Choroid plexus epithelial cell (primary cell): ENCODE measurements around the gene QRSL1.
A peak's percentile ranks its signal among the peaks of the same experiment; 100 is the strongest.
"Not testable (repeated sequence)": the region's sequence is repeated elsewhere in the genome, so short reads cannot be mapped to it uniquely, and the experiment has no call there.

Experiments
- DNase-seq: peaks from one replicate; pipeline ENCODE4 v3.0.0-alpha.2; 2010; ENCODE audit warnings: low read depth
- H3K4me3 ChIP-seq: 2 replicates; pipeline ENCODE4 v1.5.1; 2011; ENCODE audit warnings: low read depth, mild to moderate bottlenecking, control low read depth, low read length, moderate library complexity
- CTCF ChIP-seq: conservative IDR thresholded peaks from 2 replicates; pipeline ENCODE4 v1.5.1; 2011; ENCODE audit warnings: low read depth, mild to moderate bottlenecking, control low read depth, inconsistent platforms, low read length, moderate library complexity

The QRSL1 gene

GRCh38 chr6:106626485-106626884 is 2.9 kb upstream of the QRSL1 start:
- DNase-seq, result no peak
- H3K4me3 ChIP-seq, result no peak overlapping the region
- TF ChIP-seq CTCF, result no peak

- not testable (repeated sequence) for H3K4me3 ChIP-seq, DNase-seq
These were observed 1.6 kb upstream of the QRSL1 start for GRCh38 chr6:106627760-106628159.

- TF ChIP-seq CTCF, result no peak
- DNase-seq, result peak; percentile 23
These were observed 698 bp upstream of the QRSL1 start for GRCh38 chr6:106628658-106629102.

GRCh38 chr6:106629859-106630163 is 433 bp downstream of the QRSL1 start:
- DNase-seq, result no peak
- no peak for TF ChIP-seq CTCF
- peak overlapping the region; percentile 97 for H3K4me3 ChIP-seq

More at GRCh38 chr6:106628658-106629102, 698 bp upstream of the QRSL1 start:
- peak overlapping the region; percentile 97 for H3K4me3 ChIP-seq

GRCh38 chr6:106630366-106630765 is 988 bp downstream of the QRSL1 start:
- H3K4me3 ChIP-seq, result peak overlapping the region; percentile 97
- no peak for TF ChIP-seq CTCF
- no peak for DNase-seq

GRCh38 chr6:106631346-106631745 is 2.0 kb downstream of the QRSL1 start:
- no peak for DNase-seq
- H3K4me3 ChIP-seq, result no peak overlapping the region
- TF ChIP-seq CTCF, result no peak

- no peak overlapping the region for H3K4me3 ChIP-seq
- no peak for DNase-seq
- no peak for TF ChIP-seq CTCF
These were observed 5.2 kb downstream of the QRSL1 start for GRCh38 chr6:106634565-106634964.
